ENCODE measurements around the gene NPAS4. TPM values are rescaled to one million over a fixed set of nuclear protein-coding genes. Genes with fewer than 3 reads are reported as not detected.

The NPAS4 gene
- polyA plus RNA-seq, 1 of the 3 experiments (the other 2 are of a cell fraction): 0.03 TPM

- 0 out of 2 replicates have a peak, but pooled peaks cover 3% of the 10 kb centered on the region for H4K20me1 ChIP-seq (ENCODE audit: insufficient read depth)
- H3K4me3 ChIP-seq (ENCODE audit: low read depth in 2 of 2, low read length in 1 of 2): no peak overlapping the region
- H3F3A ChIP-seq (replicated peaks; ENCODE audit: insufficient read depth): no peaks in the 10 kb centered on the region
- no peaks in the 10 kb centered on the region for H3K9me3 ChIP-seq
- ChIA-PET POLR2A (no interaction called here), CTCF (interaction anchor here (3.0 to 17.9 kb wide), 2 partner anchors 13 to 27 kb away, joined by 13 to 617 read pairs; partner anchors contain the start of gene NPAS4)
- 0 out of 2 replicates have a peak, but pooled peaks cover 10% of the 10 kb centered on the region for H3K27me3 ChIP-seq (ENCODE audit: insufficient read depth)
- H3K79me2 ChIP-seq (ENCODE audit: insufficient read depth): no peaks in the 10 kb centered on the region
- H3K36me3 ChIP-seq (replicated peaks in 1 of 2; ENCODE audit: control insufficient read depth in 1 of 2, insufficient read depth in 2 of 2, low read length in 1 of 2): no peaks in the 10 kb centered on the region
- no peak overlapping the region for H3K27ac ChIP-seq (ENCODE audit: low read depth in 2 of 2, low read length in 1 of 2)
- H2AFZ ChIP-seq (ENCODE audit: low read depth): no peak overlapping the region
- no peak for DNase-seq
- H3K9ac ChIP-seq: no peak overlapping the region
- WGBS (ENCODE audit: low lambda C conversion rate): 43% methylated on average over 6 of the region's 6 CpGs
- H3K9me2 ChIP-seq: no peaks in the 10 kb centered on the region
- peaks cover 3 to 4% of the 10 kb centered on the region in 2 experiments; a peak in 2 of 4 replicates for H3K4me1 ChIP-seq (ENCODE audit: control insufficient read depth in 1 of 2, insufficient read depth in 2 of 2, low read depth in 1 of 2, low read length in 1 of 2)
- TF ChIP-seq, protein P1, sequence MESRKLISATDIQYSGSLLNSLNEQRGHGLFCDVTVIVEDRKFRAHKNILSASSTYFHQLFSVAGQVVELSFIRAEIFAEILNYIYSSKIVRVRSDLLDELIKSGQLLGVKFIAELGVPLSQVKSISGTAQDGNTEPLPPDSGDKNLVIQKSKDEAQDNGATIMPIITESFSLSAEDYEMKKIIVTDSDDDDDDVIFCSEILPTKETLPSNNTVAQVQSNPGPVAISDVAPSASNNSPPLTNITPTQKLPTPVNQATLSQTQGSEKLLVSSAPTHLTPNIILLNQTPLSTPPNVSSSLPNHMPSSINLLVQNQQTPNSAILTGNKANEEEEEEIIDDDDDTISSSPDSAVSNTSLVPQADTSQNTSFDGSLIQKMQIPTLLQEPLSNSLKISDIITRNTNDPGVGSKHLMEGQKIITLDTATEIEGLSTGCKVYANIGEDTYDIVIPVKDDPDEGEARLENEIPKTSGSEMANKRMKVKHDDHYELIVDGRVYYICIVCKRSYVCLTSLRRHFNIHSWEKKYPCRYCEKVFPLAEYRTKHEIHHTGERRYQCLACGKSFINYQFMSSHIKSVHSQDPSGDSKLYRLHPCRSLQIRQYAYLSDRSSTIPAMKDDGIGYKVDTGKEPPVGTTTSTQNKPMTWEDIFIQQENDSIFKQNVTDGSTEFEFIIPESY (IDR thresholded peaks at IDR 0.05; ENCODE audit: borderline replicate concordance, low read depth): no peak
- TF ChIP-seq NRF1 (IDR thresholded peaks at IDR 0.05; ENCODE audit: low read depth, low read length) (no peak), USF2 (IDR thresholded peaks at IDR 0.05; ENCODE audit: borderline replicate concordance, low read depth, low read length) (no peak), RFX5 (IDR thresholded peaks at IDR 0.05; ENCODE audit: low read length) (no peak), CTCF (IDR thresholded peaks at IDR 0.05) (no peak)
- no peak overlapping the region for H3K4me2 ChIP-seq
Observed at GRCh38 chr11:66413167-66413566, 7.7 kb upstream of the NPAS4 start.

DNA sequence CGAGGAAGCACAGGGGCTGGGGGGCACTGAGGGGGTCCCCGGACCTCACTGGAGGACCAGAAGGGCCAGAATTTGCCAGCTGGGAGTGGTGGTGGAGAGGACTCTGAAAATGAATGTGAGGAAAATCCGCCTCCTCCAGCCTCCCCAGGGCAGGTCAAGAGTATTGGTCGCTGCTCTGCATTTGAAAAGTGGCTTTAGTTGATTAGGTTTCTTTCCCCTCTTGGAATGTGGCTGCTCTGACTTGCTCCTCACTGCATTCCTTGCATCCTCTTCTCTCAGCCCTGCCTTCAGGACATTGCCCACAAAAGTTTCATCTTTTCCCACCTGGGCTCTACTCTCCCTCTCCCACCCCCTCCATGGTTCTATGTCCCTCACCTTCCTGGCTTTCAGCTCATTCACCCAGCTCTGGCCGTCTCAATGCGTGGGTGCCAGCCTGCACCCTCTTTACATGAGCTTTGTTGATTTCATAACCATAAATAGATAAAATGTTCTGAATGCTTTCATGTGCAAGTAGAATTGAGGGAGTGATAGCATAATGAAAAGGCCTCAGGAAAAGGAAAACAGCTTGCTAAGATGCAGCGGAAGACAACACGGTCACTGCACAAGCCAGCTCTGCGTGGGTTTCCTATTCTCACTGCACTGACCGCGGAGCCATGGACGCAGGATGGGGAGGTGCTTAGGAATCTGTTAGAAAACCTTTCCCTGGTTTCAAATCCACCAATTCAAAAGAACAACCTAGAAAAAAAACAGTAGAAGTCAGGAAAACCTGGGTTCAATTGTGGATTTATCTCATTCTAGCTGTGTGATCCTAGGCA lies 6.5 kb upstream of the NPAS4 start:
- Histone ChIP-seq H3K27ac (ENCODE audit: low read depth in 2 of 2, low read length in 1 of 2) (no peak overlapping the region), H4K20me1 (ENCODE audit: insufficient read depth) (peaks cover 12% of the 10 kb centered on the region), H3K4me2 (no peak overlapping the region), H3K4me3 (ENCODE audit: low read depth in 2 of 2, low read length in 1 of 2) (no peak overlapping the region), H3K4me1 (ENCODE audit: control insufficient read depth in 1 of 2, insufficient read depth in 2 of 2, low read depth in 1 of 2, low read length in 1 of 2) (peaks cover 3 to 4% of the 10 kb centered on the region in 2 experiments; a peak in 2 of 4 replicates), H2AFZ (ENCODE audit: low read depth) (no peak overlapping the region), H3K9me3 (no peaks in the 10 kb centered on the region), H3K9ac (no peak overlapping the region), H3K36me3 (replicated peaks in 1 of 2; ENCODE audit: control insufficient read depth in 1 of 2, insufficient read depth in 2 of 2, low read length in 1 of 2) (no peaks in the 10 kb centered on the region), H3K9me2 (no peaks in the 10 kb centered on the region), H3F3A (replicated peaks; ENCODE audit: insufficient read depth) (peaks cover 6% of the 10 kb centered on the region), H3K27me3 (ENCODE audit: insufficient read depth) (peaks cover 13% of the 10 kb centered on the region; the same call in 1 of the 2 replicates), H3K79me2 (ENCODE audit: insufficient read depth) (no peaks in the 10 kb centered on the region)
- 67% methylated on average over 12 of the region's 12 CpGs for WGBS (ENCODE audit: low lambda C conversion rate)
- ChIA-PET POLR2A (no interaction called here), CTCF (interaction anchor here (0.9 to 17.9 kb wide), 4 partner anchors 12 to 103 kb away, joined by 3 to 617 read pairs (median 9); partner anchors contain the start of genes MRPL11 and NPAS4)
- TF ChIP-seq ELF1 (IDR thresholded peaks at IDR 0.05): no peak
- TF ChIP-seq SMC3 (IDR thresholded peaks at IDR 0.05; ENCODE audit: low read depth, low read length): no peak
- no peak for DNase-seq

Measured in SK-N-SH (cell line).